ENCODE measurements around the gene ABHD1. TPM values are rescaled to one million over a fixed set of nuclear protein-coding genes. Genes with fewer than 3 reads are reported as not detected.
A peak's percentile ranks its signal among the peaks of the same experiment; 100 is the strongest.

The ABHD1 gene
- total and polyA plus RNA-seq, 7 experiments from 2014 or later, result 0.53 to 2.0 (median 0.90) TPM

GRCh38 chr2:27126252-27126710 is 2.7 kb downstream of the ABHD1 start:
- DNase-seq (no peak), ATAC-seq (no peak)
- H3K36me3 ChIP-seq (ENCODE audit: control insufficient read depth in 2 of 3, insufficient read depth in 3 of 3, low read length in 3 of 3), result peaks cover 0 to 19% (median 0%) of the 10 kb centered on the region in 3 experiments
- POLR2A ChIA-PET, result interaction anchor here (3.9 kb wide), 1 partner anchor 8 kb away, joined by 49 read pairs; the partner anchor contains the start of gene PREB
- Mint-ChIP-seq H3K4me1 (peaks cover 9 to 26% (median 15%) of the 10 kb centered on the region in 7 donors), H3K27me3 (peaks cover 0 to 20% (median 0%) of the 10 kb centered on the region in 5 donors), H3K36me3 (peaks cover 0 to 4% (median 0%) of the 10 kb centered on the region in 5 donors), H3K9me3 (peaks cover 0 to 1% (median 0%) of the 10 kb centered on the region in 11 donors), H3K4me3 (no peak overlapping the region), H3K27ac (peak overlapping the region in 2 of 9 donors; percentile 9 to 15)
- intact Hi-C loops (cut with micrococcal nuclease), result no loop called here
- peaks cover 0 to 11% of the 10 kb centered on the region in 2 donors for H3K4me1 ChIP-seq (ENCODE audit: control insufficient read depth in 2 of 2, insufficient read depth in 2 of 2, low read length in 2 of 2)
- CTCF ChIA-PET, result interaction anchor here (0.6 kb wide), 1 partner anchor 28 kb away, joined by 4 read pairs; no protein-coding TSS in a partner anchor
- H3K27ac ChIP-seq (ENCODE audit: low read depth, low read length), result no peak overlapping the region
- H3K27me3 ChIP-seq (ENCODE audit: control insufficient read depth in 2 of 2, insufficient read depth in 2 of 2, low read length in 2 of 2), result no peaks in the 10 kb centered on the region
- no peaks in the 10 kb centered on the region for H3K9me3 ChIP-seq (ENCODE audit: control insufficient read depth in 2 of 3, low read length in 3 of 3)
- no peak overlapping the region for H3K4me3 ChIP-seq (ENCODE audit: low read length)

- intact Hi-C loops (cut with micrococcal nuclease), result no loop called here
- Histone ChIP-seq H3K27ac (ENCODE audit: low read depth, low read length) (no peak overlapping the region), H3K36me3 (ENCODE audit: control insufficient read depth in 2 of 3, insufficient read depth in 3 of 3, low read length in 3 of 3) (peaks cover 0 to 34% (median 0%) of the 10 kb centered on the region in 3 experiments), H3K27me3 (ENCODE audit: control insufficient read depth in 2 of 2, insufficient read depth in 2 of 2, low read length in 2 of 2) (no peaks in the 10 kb centered on the region), H3K4me1 (ENCODE audit: control insufficient read depth in 2 of 2, insufficient read depth in 2 of 2, low read length in 2 of 2) (peaks cover 4 to 10% of the 10 kb centered on the region in 2 donors), H3K4me3 (ENCODE audit: low read length) (no peak overlapping the region), H3K9me3 (ENCODE audit: control insufficient read depth in 2 of 3, low read length in 3 of 3) (no peaks in the 10 kb centered on the region)
- peak overlapping the region in 1 of 9 donors; percentile 14 for H3K27ac Mint-ChIP-seq
- ChIA-PET CTCF (no interaction called here), POLR2A (no interaction called here)
- H3K4me3 Mint-ChIP-seq, result peak overlapping the region in 1 of 10 donors; percentile 12
- peaks cover 0 to 10% (median 0%) of the 10 kb centered on the region in 5 donors for H3K36me3 Mint-ChIP-seq
- DNase-seq (no peak), ATAC-seq (no peak)
- H3K27me3 Mint-ChIP-seq, result peaks cover 0 to 4% (median 0%) of the 10 kb centered on the region in 5 donors
- peaks cover 8 to 26% (median 16%) of the 10 kb centered on the region in 7 donors for H3K4me1 Mint-ChIP-seq
- peaks cover 0 to 1% (median 0%) of the 10 kb centered on the region in 11 donors for H3K9me3 Mint-ChIP-seq
Observed at GRCh38 chr2:27127883-27128667, 4.5 kb downstream of the ABHD1 start.

- no peaks in the 10 kb centered on the region for H3K27me3 Mint-ChIP-seq
- ChIA-PET POLR2A (no interaction called here), CTCF (no interaction called here)
- H3K27ac ChIP-seq (ENCODE audit: low read depth, low read length), result no peak overlapping the region
- no peaks in the 10 kb centered on the region for H3K27me3 ChIP-seq (ENCODE audit: control insufficient read depth in 2 of 2, insufficient read depth in 2 of 2, low read length in 2 of 2)
- H3K36me3 Mint-ChIP-seq, result peaks cover 0 to 10% (median 0%) of the 10 kb centered on the region in 5 donors
- ATAC-seq (no peak), DNase-seq (no peak)
- intact Hi-C loops (cut with micrococcal nuclease), result no loop called here
- peak overlapping the region in 5 of 9 donors; percentile 9 to 68 (median 46) for H3K27ac Mint-ChIP-seq
- peak overlapping the region in 1 of 10 donors; percentile 12 for H3K4me3 Mint-ChIP-seq
- peaks cover 10 to 28% (median 20%) of the 10 kb centered on the region in 7 donors for H3K4me1 Mint-ChIP-seq
- peaks cover 13 to 15% of the 10 kb centered on the region in 2 donors for H3K4me1 ChIP-seq (ENCODE audit: control insufficient read depth in 2 of 2, insufficient read depth in 2 of 2, low read length in 2 of 2)
- H3K4me3 ChIP-seq (ENCODE audit: low read length), result no peak overlapping the region
- peaks cover 0 to 35% (median 0%) of the 10 kb centered on the region in 3 experiments for H3K36me3 ChIP-seq (ENCODE audit: control insufficient read depth in 2 of 3, insufficient read depth in 3 of 3, low read length in 3 of 3)
- peaks cover 0 to 1% (median 0%) of the 10 kb centered on the region in 11 donors for H3K9me3 Mint-ChIP-seq
- no peaks in the 10 kb centered on the region for H3K9me3 ChIP-seq (ENCODE audit: control insufficient read depth in 2 of 3, low read length in 3 of 3)
Observed at GRCh38 chr2:27128668-27129571, 5.3 kb downstream of the ABHD1 start.

- Mint-ChIP-seq H3K36me3 (peaks cover 0 to 11% (median 4%) of the 10 kb centered on the region in 5 donors), H3K27me3 (no peaks in the 10 kb centered on the region), H3K27ac (peak overlapping the region in 2 of 9 donors; percentile 33 to 62), H3K4me1 (peaks cover 10 to 31% (median 21%) of the 10 kb centered on the region in 7 donors), H3K4me3 (no peak overlapping the region), H3K9me3 (peaks cover 0 to 4% (median 0%) of the 10 kb centered on the region in 11 donors)
- intact Hi-C loops (cut with micrococcal nuclease), result loop anchor here in 1 of 2 donors (5.0 kb wide), 1 partner anchor 343 kb away; the partner anchor contains the start of gene CENPA
- Histone ChIP-seq H3K4me3 (ENCODE audit: low read length) (no peak overlapping the region), H3K4me1 (ENCODE audit: control insufficient read depth in 2 of 2, insufficient read depth in 2 of 2, low read length in 2 of 2) (peaks cover 12 to 13% of the 10 kb centered on the region in 2 donors), H3K36me3 (ENCODE audit: control insufficient read depth in 2 of 3, insufficient read depth in 3 of 3, low read length in 3 of 3) (peaks cover 0 to 40% (median 0%) of the 10 kb centered on the region in 3 experiments), H3K9me3 (ENCODE audit: control insufficient read depth in 2 of 3, low read length in 3 of 3) (no peaks in the 10 kb centered on the region), H3K27me3 (ENCODE audit: control insufficient read depth in 2 of 2, insufficient read depth in 2 of 2, low read length in 2 of 2) (no peaks in the 10 kb centered on the region), H3K27ac (ENCODE audit: low read depth, low read length) (no peak overlapping the region)
- ATAC-seq (no peak), DNase-seq (no peak)
- CTCF ChIA-PET, result no interaction called here
- POLR2A ChIA-PET, result no interaction called here
Observed at GRCh38 chr2:27130396-27130795, 6.8 kb downstream of the ABHD1 start.

GRCh38 chr2:27131429-27131828 is 7.8 kb downstream of the ABHD1 start:
- Histone ChIP-seq H3K36me3 (ENCODE audit: control insufficient read depth in 2 of 3, insufficient read depth in 3 of 3, low read length in 3 of 3) (peaks cover 0 to 40% (median 0%) of the 10 kb centered on the region in 3 experiments), H3K27ac (ENCODE audit: low read depth, low read length) (no peak overlapping the region), H3K27me3 (ENCODE audit: control insufficient read depth in 2 of 2, insufficient read depth in 2 of 2, low read length in 2 of 2) (no peaks in the 10 kb centered on the region), H3K4me1 (ENCODE audit: control insufficient read depth in 2 of 2, insufficient read depth in 2 of 2, low read length in 2 of 2) (peaks cover 12 to 13% of the 10 kb centered on the region in 2 donors), H3K9me3 (ENCODE audit: control insufficient read depth in 2 of 3, low read length in 3 of 3) (no peaks in the 10 kb centered on the region), H3K4me3 (ENCODE audit: low read length) (no peak overlapping the region)
- POLR2A ChIA-PET, result interaction anchor here (5.3 kb wide), 1 partner anchor 7 kb away, joined by 49 read pairs; the partner anchor contains the start of gene ABHD1
- intact Hi-C loops (cut with micrococcal nuclease), result loop anchor here in 1 of 2 donors (5.0 kb wide), 1 partner anchor 344 kb away; the partner anchor contains the start of gene CENPA
- Mint-ChIP-seq H3K27me3 (no peaks in the 10 kb centered on the region), H3K27ac (no peak overlapping the region), H3K4me3 (peak overlapping the region in 6 of 10 donors; percentile 4 to 88 (median 43)), H3K4me1 (peaks cover 10 to 32% (median 21%) of the 10 kb centered on the region in 7 donors), H3K36me3 (peaks cover 0 to 11% (median 4%) of the 10 kb centered on the region in 5 donors), H3K9me3 (peaks cover 0 to 4% (median 0%) of the 10 kb centered on the region in 11 donors)
- DNase-seq, result no peak
- CTCF ChIA-PET, result no interaction called here
- no peak for ATAC-seq

All from naive thymus-derived CD4-positive, alpha-beta T cell (primary cell).